Liver (tissue), 9 donors: ENCODE results near the gene SCAF1. TPM values are rescaled to one million over a fixed set of nuclear protein-coding genes. Genes with fewer than 3 reads are reported as not detected.
"Not testable (repeated sequence)": the region's sequence is repeated elsewhere in the genome, so short reads cannot be mapped to it uniquely, and the experiment has no call there.

Source experiments
- DNase-seq: peaks from one replicate; pipeline ENCODE4 v3.0.0-alpha.2; 2017; ENCODE audit warnings: low spot score
- H3K27ac ChIP-seq, 2 donors: one replicate each; pipeline ENCODE4 v1.7.0; 2013; ENCODE audit warnings: inconsistent platforms in 2 of 2, low read length in 2 of 2, control low read depth in 1 of 2, low read depth in 1 of 2, mild to moderate bottlenecking in 1 of 2
- H3K27me3 ChIP-seq, 4 donors: one replicate each; pipeline versions ENCODE4 v1.6.1 to v1.7.0; 2013; ENCODE audit warnings: low read length in 3 of 4, inconsistent platforms in 1 of 4, mild to moderate bottlenecking in 1 of 4, moderate library complexity in 1 of 4; ENCODE audit not compliant: control insufficient read depth in 4 of 4, insufficient read depth in 4 of 4
- H3K36me3 ChIP-seq, 4 donors: one replicate each; pipeline versions ENCODE4 v1.6.1 to v1.7.0; 2013; ENCODE audit warnings: low read length in 3 of 4, mild to moderate bottlenecking in 3 of 4, low read depth in 1 of 4, moderate library complexity in 1 of 4; ENCODE audit not compliant: control insufficient read depth in 4 of 4, insufficient read depth in 3 of 4
- H3K4me1 ChIP-seq, 4 donors: one replicate each; pipeline versions ENCODE4 v1.6.1 to v1.7.0; 2013; ENCODE audit warnings: low read length in 3 of 4, mild to moderate bottlenecking in 3 of 4, moderate library complexity in 1 of 4; ENCODE audit not compliant: control insufficient read depth in 4 of 4, insufficient read depth in 4 of 4
- H3K4me3 ChIP-seq, 3 donors: one replicate each; pipeline versions ENCODE4 v1.6.1 to v1.7.0; 2013; ENCODE audit warnings: low read length in 3 of 3, control low read depth in 1 of 3, low read depth in 1 of 3, mild to moderate bottlenecking in 1 of 3
- H3K9ac ChIP-seq, 2 donors: one replicate each; pipeline ENCODE4 v1.7.0; 2013; ENCODE audit warnings: low read length in 2 of 2, mild to moderate bottlenecking in 2 of 2, moderate library complexity in 2 of 2, control low read depth in 1 of 2, low read depth in 1 of 2
- H3K9me3 ChIP-seq, 4 donors: one replicate each; pipeline versions ENCODE4 v1.6.1 to v1.7.0; 2013; ENCODE audit warnings: low read length in 3 of 4; ENCODE audit not compliant: control insufficient read depth in 4 of 4
- ATF3 ChIP-seq: IDR thresholded peaks from 2 replicates; pipeline ENCODE4 v1.6.1; 2016; ENCODE audit warnings: antibody characterized with exemption
- CTCF ChIP-seq: fragments of 150-350 bp; IDR thresholded peaks from 2 replicates; pipeline ENCODE4 v1.5.1; 2017; ENCODE audit warnings: improper control_type of control experiment, low read depth, low read length; ENCODE audit not compliant: missing input control
- EGR1 ChIP-seq, 2 donors: IDR thresholded peaks; 2 replicates each; pipeline ENCODE4 v1.6.1; 2016 to 2018; ENCODE audit warnings: antibody characterized with exemption in 2 of 2, low read depth in 2 of 2
- FOXA1 ChIP-seq: IDR thresholded peaks from 2 replicates; pipeline ENCODE4 v1.6.1; 2016; ENCODE audit warnings: antibody characterized with exemption
- FOXA2 ChIP-seq: IDR thresholded peaks from 2 replicates; pipeline ENCODE4 v1.6.1; 2016; ENCODE audit warnings: antibody characterized with exemption
- GABPA ChIP-seq, 2 donors: IDR thresholded peaks in 1 of 2; conservative IDR thresholded peaks in 1 of 2; 2 replicates each; pipeline ENCODE4 v1.6.1; 2016; ENCODE audit warnings: antibody characterized with exemption in 2 of 2, mild to moderate bottlenecking in 1 of 2, moderate library complexity in 1 of 2
- HNF4A ChIP-seq, 2 donors: conservative IDR thresholded peaks; 2 replicates each; pipeline ENCODE4 v1.6.1; 2016; ENCODE audit warnings: antibody characterized with exemption in 2 of 2, mild to moderate bottlenecking in 2 of 2
- HNF4G ChIP-seq: IDR thresholded peaks from 2 replicates; pipeline ENCODE4 v1.6.1; 2016; ENCODE audit warnings: antibody characterized with exemption
- JUND ChIP-seq, 2 donors: IDR thresholded peaks; 2 replicates each; pipeline ENCODE4 v1.6.1; 2016; ENCODE audit warnings: antibody characterized with exemption in 2 of 2
- MAX ChIP-seq: IDR thresholded peaks from 2 replicates; pipeline ENCODE4 v1.6.1; 2016; ENCODE audit warnings: antibody characterized with exemption
- NR2F2 ChIP-seq: IDR thresholded peaks from 2 replicates; pipeline ENCODE4 v1.6.1; 2016; ENCODE audit warnings: antibody characterized with exemption
- RAD21 ChIP-seq, 2 donors: IDR thresholded peaks; 2 replicates each; pipeline ENCODE4 v1.6.1; 2016; ENCODE audit warnings: antibody characterized with exemption in 2 of 2, mild to moderate bottlenecking in 2 of 2
- REST ChIP-seq: IDR thresholded peaks from 2 replicates; pipeline ENCODE4 v1.6.1; 2016; ENCODE audit warnings: antibody characterized with exemption, mild to moderate bottlenecking
- RXRA ChIP-seq, 2 donors: IDR thresholded peaks; 2 replicates each; pipeline ENCODE4 v1.6.1; 2017 to 2018; ENCODE audit warnings: antibody characterized with exemption in 2 of 2, mild to moderate bottlenecking in 1 of 2
- SP1 ChIP-seq: IDR thresholded peaks from 2 replicates; pipeline ENCODE4 v1.6.1; 2018; ENCODE audit warnings: antibody characterized with exemption, mild to moderate bottlenecking
- YY1 ChIP-seq: IDR thresholded peaks from 2 replicates; pipeline ENCODE4 v1.6.1; 2016; ENCODE audit warnings: antibody characterized with exemption, mild to moderate bottlenecking
- ZBTB33 ChIP-seq: IDR thresholded peaks from 2 replicates; pipeline ENCODE4 v1.6.1; 2016; ENCODE audit warnings: antibody characterized with exemption
- WGBS: extraction: QIAGEN DNeasy Blood & Tissue Kit; methylation state at CpG from one replicate; pipeline ENCODE4 v1.1.7; 2013; 5-methylcytosine and 5-hydroxymethylcytosine counted together
- polyA plus RNA-seq, 2 donors: library from polyadenylated mRNA; stranded (reverse) in 1 of 2; unstranded in 1 of 2; fragments of 200-250 nt in 1 of 2; fragments of >200 nt in 1 of 2; fragmentation: Nextera tagmentation in 1 of 2; extraction: Ambion mirVana in 1 of 2; gene quantifications; one replicate each; pipeline versions ENCODE4 v1.2.1 to v1.2.3, GENCODE V29; 2013 to 2015
- total RNA-seq, 2 donors: library from RNA; depleted of rRNA; stranded (reverse); fragments of >200 nt; gene quantifications; one replicate each; pipeline ENCODE4 v1.2.3, GENCODE V29; 2014
- donor health status: healthy.
- donor health status: healthy.
- donor health status: healthy.
- donor health status: healthy.
- donor health status: healthy.

The SCAF1 gene
- total and polyA plus RNA-seq, 4 donors = 4.6 to 17.6 (median 9.9) TPM

- DNase-seq, H3K4me3 ChIP-seq, H3K9ac ChIP-seq, H3K4me1 ChIP-seq, H3K27ac ChIP-seq, H3K27me3 ChIP-seq, H3K9me3 ChIP-seq: not testable (repeated sequence)
- peaks cover 8 to 43% (median 14%) of the 10 kb centered on the region in 4 donors for H3K36me3 ChIP-seq
- 93% methylated on average over 13 of the region's 13 CpGs for WGBS
Measured at GRCh38 chr19:49617860-49618259, 24.1 kb upstream of the SCAF1 start.

- no peaks in the 10 kb centered on the region for H3K9me3 ChIP-seq
- no peak overlapping the region for H3K4me3 ChIP-seq
- no peak overlapping the region for H3K27ac ChIP-seq
- TF ChIP-seq ATF3 = no peak
- peaks cover 2 to 20% (median 9%) of the 10 kb centered on the region in 4 donors for H3K36me3 ChIP-seq
- 88% methylated on average over 27 of the region's 27 CpGs for WGBS
- DNase-seq = no peak
- H3K27me3 ChIP-seq = no peaks in the 10 kb centered on the region
- no peak overlapping the region for H3K9ac ChIP-seq
- no peaks in the 10 kb centered on the region for H3K4me1 ChIP-seq
Measured at GRCh38 chr19:49624967-49625910, 16.8 kb upstream of the SCAF1 start.

GRCh38 chr19:49626226-49626625 is 15.8 kb upstream of the SCAF1 start:
- TF ChIP-seq RAD21 (IDR thresholded peaks at IDR 0.05) (no peak), EGR1 (IDR thresholded peaks at IDR 0.05; ENCODE audit: low read depth in 2 of 2) (no peak), YY1 (no peak), FOXA1 (no peak), GABPA (IDR thresholded peaks at IDR 0.05 in 1 of 2, conservative IDR thresholded peaks at IDR 0.05 in 1 of 2) (no peak), MAX (no peak), ZBTB33 (no peak), JUND (IDR thresholded peaks at IDR 0.05) (no peak), FOXA2 (no peak), RXRA (IDR thresholded peaks at IDR 0.05) (no peak), CTCF (no peak), HNF4A (conservative IDR thresholded peaks at IDR 0.05) (no peak), REST (no peak), ATF3 (no peak), NR2F2 (no peak), SP1 (no peak), HNF4G (no peak)
- no peak for DNase-seq
- H3K27me3 ChIP-seq = no peaks in the 10 kb centered on the region
- WGBS = 90% methylated on average over 11 of the region's 11 CpGs
- no peak overlapping the region for H3K4me3 ChIP-seq
- H3K9me3 ChIP-seq = no peaks in the 10 kb centered on the region
- H3K9ac ChIP-seq = no peak overlapping the region
- H3K36me3 ChIP-seq = peaks cover 2 to 20% (median 8%) of the 10 kb centered on the region in 4 donors
- H3K4me1 ChIP-seq = no peaks in the 10 kb centered on the region
- H3K27ac ChIP-seq = no peak overlapping the region
